HG03354 (cell line): ENCODE measurements around the gene SKAP1.
"Not testable (repeated sequence)": the region's sequence is repeated elsewhere in the genome, so short reads cannot be mapped to it uniquely, and the experiment has no call there.

Source experiments
- ATAC-seq: cut with Tn5 transposase; IDR thresholded peaks from one replicate; pipeline ENCODE4 v1.9.1; 2021; ENCODE audit warnings: mild to moderate bottlenecking; ENCODE audit not compliant: unreplicated experiment, poor library complexity, severe bottlenecking

The SKAP1 gene

GRCh38 chr17:48422060-48422459, 8.0 kb downstream of the SKAP1 start:
- ATAC-seq = not testable (repeated sequence)

GRCh38 chr17:48420823-48421222, 9.2 kb downstream of the SKAP1 start:
- no peak for ATAC-seq

- no peak for ATAC-seq
These were observed 13.0 kb downstream of the SKAP1 start for GRCh38 chr17:48416971-48417370.

- no peak for ATAC-seq
These were observed 16.2 kb downstream of the SKAP1 start for GRCh38 chr17:48413613-48414405.

GRCh38 chr17:48412841-48413240, 17.2 kb downstream of the SKAP1 start:
- ATAC-seq = no peak

GRCh38 chr17:48410821-48411220, 19.2 kb downstream of the SKAP1 start:
- not testable (repeated sequence) for ATAC-seq

GRCh38 chr17:48409607-48410006, 20.4 kb downstream of the SKAP1 start:
- no peak for ATAC-seq

GRCh38 chr17:48406936-48407567, 23.0 kb downstream of the SKAP1 start:
- ATAC-seq = no peak

GRCh38 chr17:48394821-48395220, 35.2 kb downstream of the SKAP1 start:
- ATAC-seq = no peak

- no peak for ATAC-seq
These were observed 36.7 kb downstream of the SKAP1 start for GRCh38 chr17:48393283-48393682.

- no peak for ATAC-seq
These were observed 37.2 kb downstream of the SKAP1 start for GRCh38 chr17:48392857-48393256.

GRCh38 chr17:48391444-48391843, 38.6 kb downstream of the SKAP1 start:
- ATAC-seq = no peak

- ATAC-seq = no peak
These were observed 40.1 kb downstream of the SKAP1 start for GRCh38 chr17:48389903-48390302.

GRCh38 chr17:48388955-48389743, 40.9 kb downstream of the SKAP1 start:
- no peak for ATAC-seq

- no peak for ATAC-seq
These were observed 43.2 kb downstream of the SKAP1 start for GRCh38 chr17:48386826-48387225.

GRCh38 chr17:48385319-48385718, 44.7 kb downstream of the SKAP1 start:
- ATAC-seq = no peak

GRCh38 chr17:48384164-48384563, 45.9 kb downstream of the SKAP1 start:
- ATAC-seq = no peak

GRCh38 chr17:48382989-48383388, 47.0 kb downstream of the SKAP1 start:
- ATAC-seq = no peak

- ATAC-seq = no peak
These were observed 51.2 kb downstream of the SKAP1 start for GRCh38 chr17:48378708-48379392.

GRCh38 chr17:48378238-48378637, 51.8 kb downstream of the SKAP1 start:
- ATAC-seq = no peak
